NCI-H748 treated with DMSO at 0.1 percent for 48 hours (cell line): Measurements from ENCODE around the gene DNLZ.
"Not testable (repeated sequence)": the region's sequence is repeated elsewhere in the genome, so short reads cannot be mapped to it uniquely, and the experiment has no call there.

Experiments
- DNase-seq: peaks from one replicate; lab custom pipeline; 2025; lab: John Stamatoyannopoulos, UW

The DNLZ gene

GRCh38 chr9:136359774-136360718 is 3.5 kb downstream of the DNLZ start:
- DNase-seq = no peak

GRCh38 chr9:136358888-136359287 is 4.7 kb downstream of the DNLZ start:
- DNase-seq = no peak

- DNase-seq = no peak
Measured at GRCh38 chr9:136358016-136358415, 5.5 kb downstream of the DNLZ start.

- no peak for DNase-seq
Measured at GRCh38 chr9:136357202-136357725, 6.3 kb downstream of the DNLZ start.

- no peak for DNase-seq
Measured at GRCh38 chr9:136355616-136356557, 7.7 kb downstream of the DNLZ start.

- no peak for DNase-seq
Measured at GRCh38 chr9:136354592-136355085, 8.9 kb downstream of the DNLZ start.

- DNase-seq = no peak
Measured at GRCh38 chr9:136353757-136354488, 9.6 kb downstream of the DNLZ start.

- no peak for DNase-seq
Measured at GRCh38 chr9:136353088-136353487, 10.5 kb downstream of the DNLZ start.

GRCh38 chr9:136352682-136353081 is 10.9 kb downstream of the DNLZ start:
- no peak for DNase-seq

- DNase-seq = not testable (repeated sequence)
Measured at GRCh38 chr9:136351868-136352267, 11.7 kb downstream of the DNLZ start.

- DNase-seq = no peak
Measured at GRCh38 chr9:136351252-136351800, 12.2 kb downstream of the DNLZ start.

- DNase-seq = no peak
Measured at GRCh38 chr9:136349546-136349945, 14.0 kb downstream of the DNLZ start.

GRCh38 chr9:136348691-136349090 is 14.9 kb downstream of the DNLZ start:
- no peak for DNase-seq

- no peak for DNase-seq
Measured at GRCh38 chr9:136347472-136348256, 15.9 kb downstream of the DNLZ start.

GRCh38 chr9:136346927-136347465 is 16.5 kb downstream of the DNLZ start:
- DNase-seq = no peak

- no peak for DNase-seq
Measured at GRCh38 chr9:136346157-136346481, 17.4 kb downstream of the DNLZ start.

GRCh38 chr9:136345281-136346156 is 18.0 kb downstream of the DNLZ start:
- no peak for DNase-seq

GRCh38 chr9:136344544-136345280 is 18.8 kb downstream of the DNLZ start:
- no peak for DNase-seq

GRCh38 chr9:136343884-136344269 is 19.7 kb downstream of the DNLZ start:
- DNase-seq = no peak
